ENCODE results near the gene UGT1A5.
"Not testable (repeated sequence)": the region's sequence is repeated elsewhere in the genome, so short reads cannot be mapped to it uniquely, and the experiment has no call there.

The UGT1A5 gene

GRCh38 chr2:233746475-233747282, 34.0 kb downstream of the UGT1A5 start:
- no peak for DNase-seq

- DNase-seq: no peak
These were observed 34.5 kb downstream of the UGT1A5 start for GRCh38 chr2:233747283-233747544.

GRCh38 chr2:233750689-233751088, 38.0 kb downstream of the UGT1A5 start:
- not testable (repeated sequence) for DNase-seq

- DNase-seq: not testable (repeated sequence)
These were observed 38.7 kb downstream of the UGT1A5 start for GRCh38 chr2:233751212-233752009.

- no peak for DNase-seq
These were observed 42.3 kb downstream of the UGT1A5 start for GRCh38 chr2:233754872-233755611.

GRCh38 chr2:233756429-233757081, 43.8 kb downstream of the UGT1A5 start:
- no peak for DNase-seq

GRCh38 chr2:233758141-233758540, 45.4 kb downstream of the UGT1A5 start:
- no peak for DNase-seq

GRCh38 chr2:233758849-233759248, 46.1 kb downstream of the UGT1A5 start:
- no peak for DNase-seq

- peak; percentile 29 for DNase-seq
These were observed 47.3 kb downstream of the UGT1A5 start, which contains the start of gene UGT1A1 for GRCh38 chr2:233760043-233760442. TSS of gene UGT1A1 (plus strand) at chr2:233760270. CDS start at chr2:233760288, 18 bp downstream.

- no peak for DNase-seq
These were observed 48.5 kb downstream of the UGT1A5 start for GRCh38 chr2:233761040-233761769.

- DNase-seq: no peak
These were observed 51.6 kb downstream of the UGT1A5 start for GRCh38 chr2:233764264-233764663.

GRCh38 chr2:233764761-233765160, 52.1 kb downstream of the UGT1A5 start:
- DNase-seq: no peak

- DNase-seq: no peak
These were observed 53.7 kb downstream of the UGT1A5 start for GRCh38 chr2:233766416-233766815.

- DNase-seq: peak; percentile 24
These were observed 55.4 kb downstream of the UGT1A5 start for GRCh38 chr2:233768076-233768475.

GRCh38 chr2:233769260-233769659, 56.6 kb downstream of the UGT1A5 start:
- DNase-seq: no peak

GRCh38 chr2:233772153-233772552, 59.4 kb downstream of the UGT1A5 start:
- no peak for DNase-seq

GRCh38 chr2:233772583-233772982, 59.9 kb downstream of the UGT1A5 start:
- no peak for DNase-seq

- no peak for DNase-seq
These were observed 61.1 kb downstream of the UGT1A5 start for GRCh38 chr2:233773854-233774253.

GRCh38 chr2:233775414-233775813, 62.7 kb downstream of the UGT1A5 start:
- no peak for DNase-seq

- no peak for DNase-seq
These were observed 65.3 kb downstream of the UGT1A5 start, which contains the start of gene MROH2A for GRCh38 chr2:233778030-233778429. TSS of gene MROH2A (plus strand) at chr2:233778330. CDS start at chr2:233779359, 1,029 bp downstream.

GRCh38 chr2:233779722-233780121, 67.0 kb downstream of the UGT1A5 start:
- DNase-seq: no peak

- no peak for DNase-seq
These were observed 68.1 kb downstream of the UGT1A5 start for GRCh38 chr2:233780771-233781170.

Measured in DMS53 (cell line).